ENCODE measurements around the gene BPGM. TPM values are rescaled to one million over a fixed set of nuclear protein-coding genes. Genes with fewer than 3 reads are reported as not detected.

BPGM gene
- total RNA-seq, 1 experiment from 2014 or later = 14.0 TPM

GRCh38 chr7:134648456-134648855, 1.8 kb downstream of the BPGM start:
- ChIA-PET CTCF (no interaction called here), POLR2A (ENCODE audit: low non-redundant PET) (interaction anchor here (0.6 kb wide), 1 partner anchor 79 kb away, joined by 4 read pairs; no protein-coding TSS in a partner anchor)
- Histone ChIP-seq H3K27me3 (replicated peaks; ENCODE audit: insufficient read depth, low read depth, low read length, poor library complexity) (no peaks in the 10 kb centered on the region), H3K4me1 (ENCODE audit: insufficient read depth, low read length, poor library complexity, severe bottlenecking) (peaks cover 5% of the 10 kb centered on the region), H3K9me3 (ENCODE audit: low read depth, low read length, poor library complexity, severe bottlenecking) (no peaks in the 10 kb centered on the region), H3K36me3 (ENCODE audit: insufficient read depth, low read length, poor library complexity, severe bottlenecking) (no peaks in the 10 kb centered on the region), H3K4me3 (ENCODE audit: low read depth, low read length, poor library complexity, severe bottlenecking) (no peak overlapping the region), H3K27ac (ENCODE audit: low read depth, low read length, poor library complexity, severe bottlenecking) (no peak overlapping the region)
- TF ChIP-seq CTCF (conservative IDR thresholded peaks at IDR 0.05; ENCODE audit: low read depth, low read length) (no peak), EZH2 (IDR thresholded peaks at IDR 0.05; ENCODE audit: borderline replicate concordance, low read depth, low read length, poor library complexity, severe bottlenecking) (no peak)
- BruUV-seq (replicated peaks) = no TSS peak
- no peak for DNase-seq (ENCODE audit: low spot score)
- intact Hi-C loops (cut with micrococcal nuclease; ENCODE audit: unreplicated experiment) = no loop called here

GRCh38 chr7:134649226-134649775, 2.6 kb downstream of the BPGM start:
- no peaks in the 10 kb centered on the region for H3K9me3 ChIP-seq (ENCODE audit: low read depth, low read length, poor library complexity, severe bottlenecking)
- H3K36me3 ChIP-seq (ENCODE audit: insufficient read depth, low read length, poor library complexity, severe bottlenecking) = no peaks in the 10 kb centered on the region
- POLR2A ChIA-PET (ENCODE audit: low non-redundant PET) = no interaction called here
- TF ChIP-seq EZH2 (IDR thresholded peaks at IDR 0.05; ENCODE audit: borderline replicate concordance, low read depth, low read length, poor library complexity, severe bottlenecking) (no peak), CTCF (conservative IDR thresholded peaks at IDR 0.05; ENCODE audit: low read depth, low read length) (no peak)
- no peak overlapping the region for H3K27ac ChIP-seq (ENCODE audit: low read depth, low read length, poor library complexity, severe bottlenecking)
- intact Hi-C loops (cut with micrococcal nuclease; ENCODE audit: unreplicated experiment) = no loop called here
- H3K4me1 ChIP-seq (ENCODE audit: insufficient read depth, low read length, poor library complexity, severe bottlenecking) = peaks cover 6% of the 10 kb centered on the region
- no peak for DNase-seq (ENCODE audit: low spot score)
- no peak overlapping the region for H3K4me3 ChIP-seq (ENCODE audit: low read depth, low read length, poor library complexity, severe bottlenecking)
- CTCF ChIA-PET = no interaction called here
- BruUV-seq (replicated peaks) = no TSS peak
- no peaks in the 10 kb centered on the region for H3K27me3 ChIP-seq (replicated peaks; ENCODE audit: insufficient read depth, low read depth, low read length, poor library complexity)

DNA sequence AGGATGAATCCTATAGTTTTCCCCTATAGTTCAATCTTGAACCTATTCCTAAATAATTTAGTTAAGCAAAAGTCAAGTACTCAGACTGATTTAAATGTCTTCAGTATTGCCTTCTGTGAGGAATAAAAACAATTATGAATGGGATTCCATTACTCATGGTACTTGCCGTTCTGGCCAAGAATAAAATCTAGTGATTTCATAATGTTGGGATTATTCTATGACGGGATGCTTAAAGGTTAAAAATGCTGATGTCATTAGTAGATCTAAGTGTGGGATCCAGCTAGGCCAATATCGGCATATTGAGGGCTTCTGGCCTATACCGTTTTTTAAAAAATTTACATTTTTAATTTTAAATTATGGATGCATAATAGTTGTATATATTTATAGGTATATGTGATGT, 5.3 kb downstream of the BPGM start:
- Histone ChIP-seq H3K9me3 (ENCODE audit: low read depth, low read length, poor library complexity, severe bottlenecking) (no peaks in the 10 kb centered on the region), H3K36me3 (ENCODE audit: insufficient read depth, low read length, poor library complexity, severe bottlenecking) (no peaks in the 10 kb centered on the region), H3K27ac (ENCODE audit: low read depth, low read length, poor library complexity, severe bottlenecking) (no peak overlapping the region), H3K4me1 (ENCODE audit: insufficient read depth, low read length, poor library complexity, severe bottlenecking) (peaks cover 6% of the 10 kb centered on the region), H3K4me3 (ENCODE audit: low read depth, low read length, poor library complexity, severe bottlenecking) (no peak overlapping the region), H3K27me3 (replicated peaks; ENCODE audit: insufficient read depth, low read depth, low read length, poor library complexity) (no peaks in the 10 kb centered on the region)
- intact Hi-C loops (cut with micrococcal nuclease; ENCODE audit: unreplicated experiment) = no loop called here
- no TSS peak for BruUV-seq (replicated peaks)
- ChIA-PET POLR2A (ENCODE audit: low non-redundant PET) (no interaction called here), CTCF (no interaction called here)
- TF ChIP-seq EZH2 (IDR thresholded peaks at IDR 0.05; ENCODE audit: borderline replicate concordance, low read depth, low read length, poor library complexity, severe bottlenecking) (no peak), CTCF (conservative IDR thresholded peaks at IDR 0.05; ENCODE audit: low read depth, low read length) (no peak)
- DNase-seq (ENCODE audit: low spot score) = no peak
